Ishikawa (cell line): ENCODE measurements around the gene IRS2.

Experiments
- CEBPB ChIP-seq: IDR thresholded peaks from 2 replicates; pipeline ENCODE4 v1.6.1; 2012
- CREB1 ChIP-seq: IDR thresholded peaks from 2 replicates; pipeline ENCODE4 v1.6.1; 2012; ENCODE audit warnings: low read depth
- EGR1 ChIP-seq: IDR thresholded peaks from 2 replicates; pipeline ENCODE4 v1.6.1; 2012
- EP300 ChIP-seq: IDR thresholded peaks from 2 replicates; pipeline ENCODE4 v1.6.1; 2012; ENCODE audit warnings: borderline replicate concordance
- FOXM1 ChIP-seq: IDR thresholded peaks from 2 replicates; pipeline ENCODE4 v1.6.1; 2012; ENCODE audit warnings: low read depth, borderline replicate concordance
- NFIC ChIP-seq: IDR thresholded peaks from 2 replicates; pipeline ENCODE4 v1.6.1; 2012
- RAD21 ChIP-seq: IDR thresholded peaks from 2 replicates; pipeline ENCODE4 v1.6.1; 2012; ENCODE audit warnings: low read depth
- TAF1 ChIP-seq: IDR thresholded peaks from 2 replicates; pipeline ENCODE4 v1.6.1; 2012; ENCODE audit warnings: low read depth, mild to moderate bottlenecking
- TCF12 ChIP-seq: IDR thresholded peaks from 2 replicates; pipeline ENCODE4 v1.6.1; 2012; ENCODE audit warnings: low read depth
- TEAD4 ChIP-seq: IDR thresholded peaks from 2 replicates; pipeline ENCODE4 v1.6.1; 2012
- YY1 ChIP-seq: IDR thresholded peaks from 2 replicates; pipeline ENCODE4 v1.6.1; 2012; ENCODE audit warnings: low read depth
- ZBTB7A ChIP-seq: IDR thresholded peaks from 2 replicates; pipeline ENCODE4 v1.6.1; 2012; ENCODE audit warnings: low read depth
- TF ChIP-seq, protein P1 (sequence below): IDR thresholded peaks from 2 replicates; pipeline ENCODE4 v1.6.1; 2012
- TF ChIP-seq, protein P2 (sequence below): IDR thresholded peaks from 2 replicates; pipeline ENCODE4 v1.6.1; 2012; ENCODE audit warnings: low read depth, mild to moderate bottlenecking
- TF ChIP-seq, protein P3 (sequence below): IDR thresholded peaks from 2 replicates; pipeline ENCODE4 v1.6.1; 2012

The IRS2 gene

GRCh38 chr13:109758937-109759480 is 27.4 kb downstream of the IRS2 start:
- TF ChIP-seq TAF1 (no peak), NFIC (no peak), ZBTB7A (no peak), TEAD4 (no peak), CEBPB (no peak), TCF12 (no peak), FOXM1 (no peak), RAD21 (no peak), EP300 (no peak), CREB1 (no peak)
- TF ChIP-seq, protein P1, sequence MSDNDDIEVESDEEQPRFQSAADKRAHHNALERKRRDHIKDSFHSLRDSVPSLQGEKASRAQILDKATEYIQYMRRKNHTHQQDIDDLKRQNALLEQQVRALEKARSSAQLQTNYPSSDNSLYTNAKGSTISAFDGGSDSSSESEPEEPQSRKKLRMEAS = no peak
- TF ChIP-seq, protein P2, sequence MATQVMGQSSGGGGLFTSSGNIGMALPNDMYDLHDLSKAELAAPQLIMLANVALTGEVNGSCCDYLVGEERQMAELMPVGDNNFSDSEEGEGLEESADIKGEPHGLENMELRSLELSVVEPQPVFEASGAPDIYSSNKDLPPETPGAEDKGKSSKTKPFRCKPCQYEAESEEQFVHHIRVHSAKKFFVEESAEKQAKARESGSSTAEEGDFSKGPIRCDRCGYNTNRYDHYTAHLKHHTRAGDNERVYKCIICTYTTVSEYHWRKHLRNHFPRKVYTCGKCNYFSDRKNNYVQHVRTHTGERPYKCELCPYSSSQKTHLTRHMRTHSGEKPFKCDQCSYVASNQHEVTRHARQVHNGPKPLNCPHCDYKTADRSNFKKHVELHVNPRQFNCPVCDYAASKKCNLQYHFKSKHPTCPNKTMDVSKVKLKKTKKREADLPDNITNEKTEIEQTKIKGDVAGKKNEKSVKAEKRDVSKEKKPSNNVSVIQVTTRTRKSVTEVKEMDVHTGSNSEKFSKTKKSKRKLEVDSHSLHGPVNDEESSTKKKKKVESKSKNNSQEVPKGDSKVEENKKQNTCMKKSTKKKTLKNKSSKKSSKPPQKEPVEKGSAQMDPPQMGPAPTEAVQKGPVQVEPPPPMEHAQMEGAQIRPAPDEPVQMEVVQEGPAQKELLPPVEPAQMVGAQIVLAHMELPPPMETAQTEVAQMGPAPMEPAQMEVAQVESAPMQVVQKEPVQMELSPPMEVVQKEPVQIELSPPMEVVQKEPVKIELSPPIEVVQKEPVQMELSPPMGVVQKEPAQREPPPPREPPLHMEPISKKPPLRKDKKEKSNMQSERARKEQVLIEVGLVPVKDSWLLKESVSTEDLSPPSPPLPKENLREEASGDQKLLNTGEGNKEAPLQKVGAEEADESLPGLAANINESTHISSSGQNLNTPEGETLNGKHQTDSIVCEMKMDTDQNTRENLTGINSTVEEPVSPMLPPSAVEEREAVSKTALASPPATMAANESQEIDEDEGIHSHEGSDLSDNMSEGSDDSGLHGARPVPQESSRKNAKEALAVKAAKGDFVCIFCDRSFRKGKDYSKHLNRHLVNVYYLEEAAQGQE = no peak

DNA sequence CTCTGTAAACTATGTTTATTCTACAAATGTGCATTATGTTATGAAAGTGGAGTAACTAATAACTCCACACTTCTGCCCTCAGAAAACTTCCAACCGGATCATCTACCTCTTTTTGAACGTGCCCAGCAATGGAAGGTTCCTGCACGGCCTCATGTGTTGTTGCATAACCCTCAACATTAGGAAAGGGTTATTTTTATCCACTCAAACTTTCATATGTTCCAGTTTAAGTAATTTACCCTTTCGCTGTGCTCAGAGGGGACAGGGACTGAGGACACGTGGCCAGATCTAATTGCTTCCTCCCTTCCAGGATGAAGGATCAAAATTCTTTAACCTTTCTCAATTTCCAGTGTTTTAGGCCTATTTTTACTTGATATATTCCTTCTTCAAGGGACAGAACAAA is 29.6 kb downstream of the IRS2 start:
- TF ChIP-seq CREB1 = no peak
- TF ChIP-seq, protein P3, sequence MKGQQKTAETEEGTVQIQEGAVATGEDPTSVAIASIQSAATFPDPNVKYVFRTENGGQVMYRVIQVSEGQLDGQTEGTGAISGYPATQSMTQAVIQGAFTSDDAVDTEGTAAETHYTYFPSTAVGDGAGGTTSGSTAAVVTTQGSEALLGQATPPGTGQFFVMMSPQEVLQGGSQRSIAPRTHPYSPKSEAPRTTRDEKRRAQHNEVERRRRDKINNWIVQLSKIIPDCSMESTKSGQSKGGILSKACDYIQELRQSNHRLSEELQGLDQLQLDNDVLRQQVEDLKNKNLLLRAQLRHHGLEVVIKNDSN = no peak
- TF ChIP-seq NFIC = no peak
- no peak for TF ChIP-seq RAD21
- no peak for TF ChIP-seq TEAD4
- TF ChIP-seq EP300 = no peak
- no peak for TF ChIP-seq FOXM1
- TF ChIP-seq EGR1 = no peak
- TF ChIP-seq, protein P1 = no peak
- TF ChIP-seq TCF12 = no peak
- no peak for TF ChIP-seq TAF1
- no peak for TF ChIP-seq ZBTB7A
- TF ChIP-seq CEBPB = no peak
- no peak for TF ChIP-seq YY1
- TF ChIP-seq, protein P2 = no peak

DNA sequence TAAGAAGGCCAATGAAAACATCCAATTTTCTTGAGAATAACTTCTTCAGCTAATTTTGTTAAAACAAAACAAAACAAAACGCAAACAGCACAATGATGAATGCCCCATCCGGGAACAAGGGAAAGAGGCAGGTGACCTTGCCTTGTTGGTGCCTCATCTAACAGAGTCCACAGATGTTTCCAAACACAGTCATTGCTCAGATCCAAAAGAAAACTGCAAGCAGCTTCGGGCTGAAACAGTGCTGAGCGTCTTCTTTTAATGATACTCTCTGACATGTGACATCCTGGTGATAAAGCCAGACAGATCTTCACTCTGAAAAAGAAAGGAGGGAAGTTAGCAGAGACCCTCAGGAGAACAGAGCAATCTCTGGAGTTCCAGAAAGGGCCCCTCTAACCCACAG is 30.4 kb downstream of the IRS2 start:
- TF ChIP-seq CEBPB (no peak), FOXM1 (no peak), RAD21 (no peak), TAF1 (no peak), YY1 (no peak), ZBTB7A (no peak), TCF12 (no peak), NFIC (no peak), CREB1 (no peak), EGR1 (no peak), EP300 (no peak), TEAD4 (no peak)
- TF ChIP-seq, protein P3 = no peak
- TF ChIP-seq, protein P1 = no peak
- TF ChIP-seq, protein P2 = no peak

GRCh38 chr13:109755551-109755950 is 30.8 kb downstream of the IRS2 start:
- TF ChIP-seq, protein P1 = no peak
- TF ChIP-seq NFIC (no peak), CEBPB (no peak), RAD21 (no peak), YY1 (no peak), TCF12 (no peak), EGR1 (no peak), TEAD4 (no peak), CREB1 (no peak), EP300 (no peak), ZBTB7A (no peak), TAF1 (no peak), FOXM1 (no peak)
- TF ChIP-seq, protein P3 = no peak
- TF ChIP-seq, protein P2 = no peak
